ENCODE data around the gene FBXW8.

GRCh38 chr12:117007577-117007976, 96.8 kb downstream of the FBXW8 start:
- TF ChIP-seq CTCF (IDR thresholded peaks at IDR 0.05) (no peak), EP300 (IDR thresholded peaks at IDR 0.05) (no peak)
